ENCODE results near the gene HNRNPU.

GRCh38 chr1:244835276-244836134 lies 28.8 kb downstream of the HNRNPU start, which contains the start of gene COX20:
- TF ChIP-seq EZH2 (optimal IDR thresholded peaks at IDR 0.05; ENCODE audit: low read depth, low read length), result no peak
- TF ChIP-seq CTCF (IDR thresholded peaks at IDR 0.05; ENCODE audit: low read length), result no peak
- no peak for TF ChIP-seq EZH2phosphoT487 (IDR thresholded peaks at IDR 0.05; ENCODE audit: low read length)

All from MM.1S (cell line).